ENCODE data around the gene MED12L.

GRCh38 chr3:151203051-151203420 is 117.6 kb downstream of the MED12L start, which contains the start of gene GPR171:
- TF ChIP-seq ZFP3 (CRISPR knock-in tag; IDR thresholded peaks at IDR 0.05) (no peak), ISL1 (CRISPR knock-in tag; IDR thresholded peaks at IDR 0.05) (no peak)
